HepG2 (cell line): Measurements from ENCODE around the gene RPL36. TPM values are rescaled to one million over a fixed set of nuclear protein-coding genes. Genes with fewer than 3 reads are reported as not detected.
A peak's percentile ranks its signal among the peaks of the same experiment; 100 is the strongest.

Experiments used
- ATAC-seq: fragments of 200-7000 bp; cut with Tn5 transposase; 3 replicates; pipeline ENCODE4 v1.9.1; 2020; ENCODE audit warnings: mild to moderate bottlenecking, moderate library complexity
- BruUV-seq: library from RNA; stranded (reverse); fragments of 400-500 nt; replicated peaks from 2 replicates; lab custom pipeline; 2021; lab: Mats Ljungman, UMichigan
- CTCF ChIA-PET: fragments of 300-600 bp; formaldehyde crosslinking; extraction: SDS; loops from one replicate; lab custom pipeline; 2021; ENCODE audit warnings: low total read pairs, inconsistent platforms, low intra/inter-chr PET ratio; lab: Yijun Ruan, JAX
- POLR2A ChIA-PET: fragments of 350-600 bp; sonication (Branson Sonifier 250); formaldehyde crosslinking; loops from one replicate; lab custom pipeline; 2020; ENCODE audit warnings: antibody characterized with exemption, inconsistent platforms; lab: Yijun Ruan, JAX
- DNase-seq: peaks from one replicate; pipeline ENCODE4 v3.0.0-alpha.2; 2015; ENCODE audit warnings: low spot score
- FAIRE-seq: peaks from 3 replicates; lab custom pipeline; 2011; peaks lifted over from hg19 to GRCh38; lab: Jason Lieb, UNC
- H2AFZ ChIP-seq: one replicate; pipeline ENCODE4 v1.6.1; 2011; ENCODE audit warnings: low read length, inconsistent platforms
- H3K27ac ChIP-seq: fragments of 300-600 bp; 3 replicates; pipeline ENCODE4 v1.8.0; 2011; ENCODE audit warnings: mixed run types, mild to moderate bottlenecking, mixed read lengths, low read length, inconsistent platforms; ENCODE audit not compliant: insufficient read depth; ENCODE audit errors: extremely low read length
- H3K27me3 ChIP-seq, 2 experiments: fragments of 200-600 bp in 1 of 2; 2 replicates in 1 of 2; 3 replicates in 1 of 2; pipeline versions ENCODE4 v1.6.0 to v1.8.0; 2011; ENCODE audit warnings: low read length in 2 of 2, mild to moderate bottlenecking in 2 of 2, moderate library complexity in 2 of 2, inconsistent platforms in 1 of 2; ENCODE audit not compliant: insufficient read depth in 2 of 2, control insufficient read depth in 1 of 2
- H3K36me3 ChIP-seq, 2 experiments: fragments of 200-600 bp in 1 of 2; replicated peaks in 1 of 2; 2 replicates in 1 of 2; 3 replicates in 1 of 2; pipeline versions ENCODE4 v1.5.1 to v1.8.0; 2011; ENCODE audit warnings: low read length in 2 of 2, inconsistent platforms in 1 of 2; ENCODE audit not compliant: insufficient read depth in 2 of 2, control insufficient read depth in 1 of 2
- H3K4me1 ChIP-seq: 2 replicates; pipeline ENCODE4 v1.5.1; 2012; ENCODE audit warnings: low read length, inconsistent platforms; ENCODE audit not compliant: insufficient read depth
- H3K4me2 ChIP-seq: 2 replicates; pipeline ENCODE4 v1.6.0; 2011; ENCODE audit warnings: low read depth, low read length, inconsistent platforms
- H3K4me3 ChIP-seq, 3 experiments: fragments of 200-600 bp in 1 of 3; sonication (generic), shearing (Covaris generic) in 1 of 3; replicated peaks in 1 of 3; 2 replicates each; pipeline ENCODE4 v1.5.1; 2011 to 2016; ENCODE audit warnings: low read length in 3 of 3, inconsistent platforms in 2 of 3, low read depth in 2 of 3, mild to moderate bottlenecking in 2 of 3, control low read depth in 1 of 3, mixed read lengths in 1 of 3; ENCODE audit not compliant: insufficient read depth in 1 of 3
- H3K79me2 ChIP-seq: one replicate; pipeline ENCODE4 v1.6.1; 2011; ENCODE audit warnings: low read length, inconsistent platforms; ENCODE audit not compliant: insufficient read depth
- H3K9ac ChIP-seq: 2 replicates; pipeline ENCODE4 v1.6.0; 2011; ENCODE audit warnings: mild to moderate bottlenecking, low read depth, low read length, inconsistent platforms; ENCODE audit not compliant: insufficient read depth
- H3K9me3 ChIP-seq: 2 replicates; pipeline ENCODE4 v1.5.1; 2012; ENCODE audit warnings: mild to moderate bottlenecking, low read length
- H4K20me1 ChIP-seq: 2 replicates; pipeline ENCODE4 v1.6.0; 2011; ENCODE audit warnings: inconsistent platforms, mild to moderate bottlenecking, low read length, moderate library complexity; ENCODE audit not compliant: insufficient read depth
- AGO2 ChIP-seq: fragments of 200-400 bp; formaldehyde crosslinking; optimal IDR thresholded peaks from 2 replicates; pipeline ENCODE3; 2017; ENCODE audit warnings: mild to moderate bottlenecking, low read depth, low read length, moderate library complexity
- AHDC1 ChIP-seq: sonication (generic); formaldehyde crosslinking; IDR thresholded peaks from 2 replicates; pipeline ENCODE4 v1.5.1; 2020; ENCODE audit warnings: mild to moderate bottlenecking, missing genetic modification reagents, borderline replicate concordance
- DNMT1 ChIP-seq: sonication (generic); formaldehyde crosslinking; IDR thresholded peaks from 2 replicates; pipeline ENCODE4 v1.5.1; 2020; ENCODE audit warnings: mild to moderate bottlenecking, missing genetic modification reagents
- DPF2 ChIP-seq: sonication (generic); formaldehyde crosslinking; IDR thresholded peaks from 2 replicates; pipeline ENCODE4 v1.4.0; 2020; ENCODE audit warnings: mild to moderate bottlenecking, low read depth, missing genetic modification reagents, borderline replicate concordance
- EP300 ChIP-seq, 3 experiments: sonication (generic) in 1 of 3; formaldehyde crosslinking in 1 of 3; IDR thresholded peaks; 2 replicates each; pipeline versions ENCODE4 v1.5.1 to v1.6.1; 2011 to 2020; ENCODE audit warnings: low read depth in 2 of 3, low read length in 2 of 3, borderline replicate concordance in 1 of 3, improper control_type of control experiment in 1 of 3, mild to moderate bottlenecking in 1 of 3, missing genetic modification reagents in 1 of 3, moderate library complexity in 1 of 3
- HNRNPL ChIP-seq: fragments of 200-400 bp; formaldehyde crosslinking; IDR thresholded peaks from 2 replicates; pipeline ENCODE4 v1.6.1; 2017; ENCODE audit warnings: mild to moderate bottlenecking, low read depth, low read length
- NFYB ChIP-seq: sonication (generic); formaldehyde crosslinking; IDR thresholded peaks from 2 replicates; pipeline ENCODE4 v1.4.0; 2020; ENCODE audit warnings: missing genetic modification reagents
- SAFB2 ChIP-seq: sonication (generic); formaldehyde crosslinking; IDR thresholded peaks from 2 replicates; pipeline ENCODE4 v1.5.1; 2020; ENCODE audit warnings: missing genetic modification reagents, low read depth, mild to moderate bottlenecking, borderline replicate concordance
- SALL1 ChIP-seq: sonication (generic); formaldehyde crosslinking; IDR thresholded peaks from 2 replicates; pipeline ENCODE4 v1.8.0; 2022; ENCODE audit warnings: mild to moderate bottlenecking, missing genetic modification reagents
- ZNF12 ChIP-seq: sonication (generic); formaldehyde crosslinking; IDR thresholded peaks from 2 replicates; pipeline ENCODE4 v1.5.0; 2020; ENCODE audit warnings: missing genetic modification reagents
- ZNF263 ChIP-seq: sonication (generic); formaldehyde crosslinking; IDR thresholded peaks from 2 replicates; pipeline ENCODE4 v1.4.0; 2020; ENCODE audit warnings: missing genetic modification reagents
- ZNF451 ChIP-seq: sonication (generic); formaldehyde crosslinking; IDR thresholded peaks from 2 replicates; pipeline ENCODE4 v1.5.0; 2020; ENCODE audit warnings: mild to moderate bottlenecking, missing genetic modification reagents
- ZNF501 ChIP-seq: sonication (generic); formaldehyde crosslinking; IDR thresholded peaks from 2 replicates; pipeline ENCODE4 v1.5.1; 2020; ENCODE audit warnings: mild to moderate bottlenecking, moderate library complexity, missing genetic modification reagents
- ZNF598 ChIP-seq: sonication (generic); formaldehyde crosslinking; IDR thresholded peaks from 2 replicates; pipeline ENCODE4 v1.5.1; 2020; ENCODE audit warnings: mild to moderate bottlenecking, missing genetic modification reagents, borderline replicate concordance
- ZNF607 ChIP-seq: sonication (generic); formaldehyde crosslinking; IDR thresholded peaks from 2 replicates; pipeline ENCODE4 v1.5.1; 2020; ENCODE audit warnings: missing genetic modification reagents, mild to moderate bottlenecking, borderline replicate concordance
- WGBS: methylation state at CpG from one replicate; pipeline ENCODE4 v1.1.6; 2017; ENCODE audit warnings: low lambda C conversion rate; 5-methylcytosine and 5-hydroxymethylcytosine counted together
- in situ Hi-C: cut with HindIII; loops from 2 replicates; pipeline ENCODE4 v1.10.0; 2017; ENCODE audit warnings: low pct_unique_long_range_greater_than_20kb; ENCODE audit not compliant: extremely low pct_ligation_motif_present
- intact Hi-C: fragments of 100-400 bp; cut with micrococcal nuclease; formaldehyde crosslinking; loops from one replicate; pipeline ENCODE4 v1.10.0; 2022; ENCODE audit not compliant: unreplicated experiment
- polyA plus RNA-seq, 8 experiments: library from polyadenylated mRNA; depleted of rRNA in 3 of 8; stranded (reverse) in 7 of 8; unstranded in 1 of 8; fragments of >200 nt; fragmentation: Illumina TruSeq in 4 of 8; extraction: Trizol in 4 of 8; gene quantifications; 2 replicates each; pipeline versions ENCODE4 v1.2.1 to v1.2.3, GENCODE V29; 2011 to 2016; ENCODE audit warnings: low read depth in 4 of 8, missing spikeins in 1 of 8, mixed read lengths in 1 of 8; ENCODE audit not compliant: insufficient read depth in 1 of 8
- total RNA-seq, 5 experiments: library from RNA; depleted of rRNA; stranded (reverse); fragments of >200 nt; fragmentation: Illumina TruSeq; extraction: Trizol; gene quantifications; 2 replicates each; pipeline ENCODE4 v1.2.3, GENCODE V29; 2016; ENCODE audit warnings: low read depth in 1 of 5

The RPL36 gene
- total and polyA plus RNA-seq, 2 of the 13 experiments (the other 11 are each of a cell fraction or from before 2014, with no cell fraction given): 706 to 740 TPM

- BruUV-seq: no TSS peak
- TF ChIP-seq ZNF598 (CRISPR knock-in tag) (0 out of 2 replicates have a peak, but pooled peaks have one; percentile 43), NFYB (no peak), ZNF12 (CRISPR knock-in tag) (no peak), ZNF263 (CRISPR knock-in tag) (0 out of 2 replicates have a peak, but pooled peaks have one; percentile 29), DNMT1 (CRISPR knock-in tag) (peak; percentile 19; the same call in 1 of the 2 replicates), SAFB2 (0 out of 2 replicates have a peak, but pooled peaks have one; percentile 41), AHDC1 (CRISPR knock-in tag) (0 out of 2 replicates have a peak, but pooled peaks have one; percentile 2), DPF2 (CRISPR knock-in tag) (no peak), SALL1 (CRISPR knock-in tag) (0 out of 2 replicates have a peak, but pooled peaks have one; percentile 6), HNRNPL (0 out of 2 replicates have a peak, but pooled peaks have one; percentile 9), ZNF501 (CRISPR knock-in tag) (no peak), EP300 (IDR thresholded peaks at IDR 0.05; ENCODE audit: low read depth in 2 of 2, low read length in 2 of 2) (no peak), EP300 (CRISPR knock-in tag; IDR thresholded peaks at IDR 0.05; ENCODE audit: borderline replicate concordance) (0 out of 2 replicates have a peak, but pooled peaks have one; percentile 7), ZNF607 (0 out of 2 replicates have a peak, but pooled peaks have one; percentile 12), ZNF451 (CRISPR knock-in tag) (0 out of 2 replicates have a peak, but pooled peaks have one; percentile 12), AGO2 (peak; percentile 46)
Measured at GRCh38 chr19:5679289-5680083, 10.6 kb upstream of the RPL36 start.

More at GRCh38 chr19:5679289-5680083, 10.6 kb upstream of the RPL36 start:
- no peak overlapping the region for H2AFZ ChIP-seq
- H3K27ac ChIP-seq: peak overlapping the region; percentile 75
- no peak for DNase-seq
- no peaks in the 10 kb centered on the region; a peak in 1 of 5 replicates for H3K27me3 ChIP-seq
- H3K4me1 ChIP-seq: peaks cover 25% of the 10 kb centered on the region
- peak overlapping the region; percentile 87 to 100 (median 92) for H3K4me3 ChIP-seq
- peak overlapping the region; percentile 86 for H3K9ac ChIP-seq
- H3K4me2 ChIP-seq: peak overlapping the region; percentile 92
- H3K79me2 ChIP-seq: peaks cover 7% of the 10 kb centered on the region
- ChIA-PET CTCF (no interaction called here), POLR2A (interaction anchor here (0.9 to 1.1 kb wide), 3 partner anchors 10 to 18 kb away, joined by 3 to 6 read pairs (median 3); partner anchors contain the start of gene RPL36)
- in situ Hi-C loops: no loop called here
- H3K9me3 ChIP-seq: no peaks in the 10 kb centered on the region
- intact Hi-C loops: no loop called here
- no peaks in the 10 kb centered on the region for H3K36me3 ChIP-seq
- no peak for FAIRE-seq
- peak; percentile 11 for ATAC-seq
- H4K20me1 ChIP-seq: no peaks in the 10 kb centered on the region
- WGBS: 38% methylated on average over 12 of the region's 26 CpGs
